ENCODE results near the gene MYL7.

Gene MYL7

GRCh38 chr7:44098092-44099068 is 42.8 kb downstream of the MYL7 start:
- no peak for DNase-seq

- DNase-seq = peak in 1 of 2 donors; percentile 46
Observed at GRCh38 chr7:44097064-44097932, 43.8 kb downstream of the MYL7 start.

GRCh38 chr7:44096326-44096881 is 44.7 kb downstream of the MYL7 start:
- DNase-seq = no peak

- no peak for DNase-seq
Observed at GRCh38 chr7:44095781-44096180, 45.4 kb downstream of the MYL7 start.

GRCh38 chr7:44094883-44095592 is 46.1 kb downstream of the MYL7 start:
- DNase-seq = no peak

- no peak for DNase-seq
Observed at GRCh38 chr7:44094365-44094764, 46.8 kb downstream of the MYL7 start.

- no peak for DNase-seq
Observed at GRCh38 chr7:44093102-44093641, 48.0 kb downstream of the MYL7 start.
